EH (cell line): ENCODE measurements around the gene BCAS4.
"Not testable (repeated sequence)": the region's sequence is repeated elsewhere in the genome, so short reads cannot be mapped to it uniquely, and the experiment has no call there.

Experiments used
- DNase-seq: peaks from one replicate; pipeline ENCODE4 v3.0.0-alpha.2; 2015; ENCODE audit warnings: low read depth

The BCAS4 gene

DNA sequence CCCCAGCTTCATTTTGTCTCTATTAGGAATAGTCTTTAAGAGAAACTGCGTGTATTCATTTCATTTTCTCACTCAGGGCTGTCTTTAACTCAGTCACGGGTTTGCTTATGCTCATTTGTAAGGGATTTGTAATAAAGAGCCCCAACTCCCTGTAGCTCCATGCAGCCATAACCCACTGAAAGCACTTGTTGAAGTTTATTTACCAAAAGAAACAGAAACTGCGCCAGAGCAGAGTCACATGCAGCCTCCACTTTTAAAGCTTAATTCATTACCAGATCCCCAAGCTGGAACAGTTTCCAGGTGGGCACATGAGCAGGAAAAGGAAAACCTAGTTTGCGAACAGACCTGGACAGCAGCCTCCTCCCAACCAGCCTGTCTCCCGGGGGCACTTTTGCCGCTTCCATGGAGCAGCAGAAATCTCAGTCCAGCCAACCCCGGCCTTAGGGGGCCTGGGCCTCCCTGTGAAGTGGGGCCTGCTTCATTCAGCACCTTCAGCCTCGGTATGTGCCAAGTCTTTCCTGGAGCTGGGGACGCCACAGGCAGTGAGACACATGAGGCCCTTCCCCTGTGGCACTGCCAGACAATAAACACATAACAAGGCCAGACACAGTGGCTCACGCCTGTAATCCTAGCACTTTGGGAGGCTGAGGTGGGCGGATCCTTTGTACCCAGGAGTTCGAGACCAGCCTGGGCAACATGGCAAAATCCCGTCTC, 4.5 kb downstream of the BCAS4 start:
- no peak for DNase-seq

- no peak for DNase-seq
Measured at GRCh38 chr20:50799890-50800550, 5.2 kb downstream of the BCAS4 start.

DNA sequence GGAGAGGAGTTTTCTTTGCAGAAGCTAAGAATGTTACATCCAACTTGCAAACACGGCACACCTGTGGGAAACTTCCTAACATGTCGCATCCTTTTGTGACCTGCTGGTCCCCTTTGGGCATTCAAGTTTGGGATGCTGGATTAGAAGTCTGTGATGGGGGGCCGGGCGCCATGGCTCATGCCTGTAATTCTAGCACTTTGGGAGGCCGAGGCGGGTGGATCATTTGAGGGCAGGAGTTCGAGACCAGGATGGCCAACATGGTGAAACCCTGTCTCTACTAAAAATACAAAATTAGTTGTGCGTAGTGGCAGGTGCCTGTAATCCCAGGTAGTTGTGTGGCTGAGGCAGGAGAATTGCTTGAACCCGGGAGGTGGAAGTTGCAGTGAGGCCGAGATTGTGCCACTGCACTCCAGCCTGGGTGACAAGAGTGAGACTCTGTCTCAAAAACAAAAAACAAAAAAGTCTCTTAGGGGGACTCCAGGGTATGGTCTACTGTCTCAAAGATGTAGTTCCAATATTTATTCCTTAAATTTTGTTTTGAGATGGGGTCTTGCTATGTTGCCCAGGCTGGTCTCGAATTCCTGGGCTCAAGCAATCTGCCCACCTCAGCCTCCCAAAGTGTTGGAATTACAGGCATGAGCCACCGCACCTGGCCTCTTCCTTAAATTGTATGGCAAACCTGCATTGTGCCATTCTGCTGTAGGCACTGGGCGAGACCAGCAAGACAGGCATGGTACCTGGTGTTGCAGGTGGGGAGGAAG, 6.3 kb downstream of the BCAS4 start:
- not testable (repeated sequence) for DNase-seq

DNA sequence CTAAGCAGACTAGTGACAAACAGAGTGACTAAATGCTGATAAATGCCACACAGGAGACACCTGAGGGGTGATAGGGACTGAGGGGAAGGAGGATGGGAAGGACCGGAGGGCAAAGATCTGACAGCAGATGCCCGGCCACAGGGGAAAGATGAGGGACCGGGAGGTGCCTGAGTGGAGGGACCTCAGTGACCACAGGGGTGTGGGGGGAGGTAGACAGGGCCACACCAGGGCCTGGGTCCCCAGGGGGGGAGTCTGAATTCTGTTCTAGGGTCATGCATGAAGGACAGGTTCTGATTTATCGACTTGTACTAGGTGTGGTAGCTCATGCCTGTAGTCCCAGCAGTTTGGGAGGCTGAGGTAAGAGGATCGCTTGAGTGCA, 6.9 kb downstream of the BCAS4 start:
- no peak for DNase-seq

DNA sequence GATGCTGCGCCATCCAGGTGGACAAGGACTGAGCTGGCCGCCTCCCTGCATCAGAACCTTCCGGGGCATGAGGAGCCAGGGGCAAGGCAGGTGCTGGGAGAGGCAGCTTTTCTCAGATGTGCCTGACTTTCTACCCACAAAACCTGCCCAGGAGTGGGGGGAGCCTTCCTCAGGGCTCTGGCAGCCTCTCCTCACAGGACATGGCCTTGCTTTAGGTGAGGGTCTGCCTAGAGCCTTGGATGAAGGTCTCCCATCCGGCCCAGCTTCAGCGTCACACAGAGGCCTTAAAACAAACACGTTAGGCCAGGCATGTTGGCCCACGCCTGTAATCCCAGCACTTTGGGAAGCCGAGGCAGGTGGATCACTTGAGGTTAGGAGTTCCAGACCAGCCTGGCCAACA, 7.4 kb downstream of the BCAS4 start:
- DNase-seq, result no peak

DNA sequence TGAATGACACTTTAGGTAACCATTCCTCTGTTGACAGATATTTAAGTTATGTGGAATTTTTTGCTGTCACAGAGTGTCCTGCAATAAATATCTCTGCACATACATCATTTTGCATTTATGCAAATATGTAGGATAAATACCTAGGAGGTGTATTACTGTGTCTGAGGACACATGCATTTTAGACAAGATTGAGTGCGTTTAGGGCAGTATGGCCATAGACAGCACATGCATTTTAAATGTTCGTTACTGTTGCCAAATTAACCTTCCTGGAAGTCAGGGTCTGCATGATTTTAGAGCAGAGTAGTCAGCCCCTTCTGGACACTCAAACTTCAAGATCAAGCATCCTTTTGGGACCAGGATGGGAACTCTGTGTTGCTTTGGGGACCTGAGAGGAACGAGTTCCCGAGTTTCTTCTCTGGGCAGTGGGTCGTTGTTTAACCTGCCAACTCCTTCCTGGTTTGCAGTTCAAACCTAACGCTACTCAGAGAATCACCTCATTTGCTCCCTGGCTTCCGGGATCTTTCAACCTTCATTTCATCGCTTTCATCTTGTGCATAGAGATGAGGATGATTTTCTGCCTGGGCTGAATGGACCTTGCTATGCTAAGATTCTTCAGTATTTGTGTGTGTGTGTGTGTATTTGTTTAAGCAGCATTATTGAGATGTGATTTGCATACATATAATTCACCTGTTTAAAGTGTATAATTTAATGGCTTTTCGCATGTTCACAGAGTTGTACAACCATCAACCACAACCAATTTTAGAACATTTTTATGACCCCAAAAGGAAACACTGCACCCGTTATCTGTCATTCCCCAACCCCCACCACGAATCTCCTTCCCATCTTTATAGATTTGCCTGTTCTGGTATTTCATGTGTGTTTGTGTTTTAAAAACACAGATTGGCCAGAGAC, 9.8 kb downstream of the BCAS4 start:
- DNase-seq, result no peak

DNA sequence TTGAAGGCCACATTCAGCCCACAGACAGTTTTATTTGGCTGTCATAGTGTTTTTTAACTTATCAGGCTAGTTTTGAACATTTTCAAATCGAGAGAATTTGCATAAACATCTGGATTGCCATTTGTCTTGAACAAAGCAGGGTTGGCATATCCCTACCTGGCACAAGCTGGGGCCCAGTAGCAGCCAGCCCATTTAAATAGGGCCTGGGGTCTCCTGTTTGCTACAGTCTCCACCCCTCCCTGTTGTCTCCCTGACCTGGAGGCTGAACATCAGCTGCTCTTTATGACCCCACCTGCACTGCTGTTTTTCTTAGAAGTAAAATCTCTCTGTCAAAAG, 10.5 kb downstream of the BCAS4 start:
- DNase-seq, result no peak

DNA sequence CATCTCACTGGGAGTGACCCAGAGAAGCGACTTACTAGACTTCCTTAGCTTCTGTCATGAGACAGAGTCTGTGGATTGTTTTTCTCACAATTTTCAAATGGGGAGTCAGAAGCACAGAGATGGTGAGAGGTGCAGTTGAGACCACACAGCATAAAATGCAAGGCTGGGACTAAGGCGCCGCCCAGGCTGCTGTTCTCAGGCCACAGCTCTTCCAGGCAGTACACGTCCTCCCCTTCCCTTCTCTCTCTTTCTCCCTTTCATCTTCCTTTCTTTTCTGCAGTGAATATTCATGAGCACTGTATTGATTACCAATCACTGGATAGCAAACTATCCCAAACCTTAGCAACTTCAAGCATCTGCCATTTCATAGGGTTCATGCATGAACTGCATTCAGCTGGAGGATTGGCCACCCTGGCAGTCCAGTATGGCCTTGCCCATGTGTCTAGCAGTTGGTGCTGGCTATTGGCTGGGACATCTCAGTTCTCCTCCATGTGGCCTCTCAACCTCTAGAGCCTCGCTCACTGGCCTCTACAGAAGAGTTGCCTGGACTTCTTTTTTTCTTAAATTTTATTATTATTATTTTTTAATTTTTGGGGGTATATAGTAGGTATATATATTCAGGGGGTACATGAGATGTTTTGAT, 11.4 kb downstream of the BCAS4 start:
- no peak for DNase-seq

DNA sequence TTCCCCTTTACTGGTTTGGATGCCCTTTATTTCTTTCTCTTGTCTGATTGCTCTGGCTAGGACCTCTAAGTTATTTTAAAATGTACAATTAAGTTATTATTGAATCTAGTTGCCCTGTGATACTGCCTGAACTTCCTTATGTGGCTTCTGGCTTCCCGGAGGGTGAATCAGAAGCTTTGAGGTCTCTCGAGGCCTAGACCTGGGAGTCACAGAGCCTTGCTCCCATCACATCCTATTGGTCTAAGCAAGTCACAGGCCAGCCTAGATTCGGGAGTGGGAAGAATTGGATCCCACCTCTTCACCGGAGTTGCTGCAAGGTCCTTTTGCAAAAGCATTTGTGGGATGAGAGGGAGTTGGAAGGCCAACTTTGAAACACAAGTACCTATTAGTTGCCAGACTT, 15.2 kb downstream of the BCAS4 start:
- no peak for DNase-seq

DNA sequence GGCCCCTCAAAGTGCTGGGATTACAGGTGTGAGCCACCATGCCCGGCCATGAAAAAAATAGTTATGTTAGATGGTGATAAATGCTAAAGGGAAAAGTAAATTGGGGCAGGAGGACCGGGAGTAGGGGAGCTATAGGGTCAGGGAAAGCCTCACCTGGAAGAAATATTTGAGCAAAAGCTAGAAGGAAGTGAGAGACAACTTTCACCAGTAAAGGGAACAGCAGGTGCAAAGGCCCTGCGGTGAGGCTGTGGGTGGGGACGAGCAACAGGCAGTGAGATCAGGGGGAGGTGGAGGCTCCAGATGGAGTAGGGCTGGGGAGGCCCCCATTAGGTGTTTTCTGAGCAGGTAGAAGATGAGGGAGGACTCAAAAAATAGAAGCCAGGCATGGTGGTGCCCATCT, 16.0 kb downstream of the BCAS4 start:
- DNase-seq, result no peak

GRCh38 chr20:50813101-50813643, 18.3 kb downstream of the BCAS4 start:
- DNase-seq, result no peak

- DNase-seq, result no peak
Measured at GRCh38 chr20:50813801-50814200, 18.9 kb downstream of the BCAS4 start.

DNA sequence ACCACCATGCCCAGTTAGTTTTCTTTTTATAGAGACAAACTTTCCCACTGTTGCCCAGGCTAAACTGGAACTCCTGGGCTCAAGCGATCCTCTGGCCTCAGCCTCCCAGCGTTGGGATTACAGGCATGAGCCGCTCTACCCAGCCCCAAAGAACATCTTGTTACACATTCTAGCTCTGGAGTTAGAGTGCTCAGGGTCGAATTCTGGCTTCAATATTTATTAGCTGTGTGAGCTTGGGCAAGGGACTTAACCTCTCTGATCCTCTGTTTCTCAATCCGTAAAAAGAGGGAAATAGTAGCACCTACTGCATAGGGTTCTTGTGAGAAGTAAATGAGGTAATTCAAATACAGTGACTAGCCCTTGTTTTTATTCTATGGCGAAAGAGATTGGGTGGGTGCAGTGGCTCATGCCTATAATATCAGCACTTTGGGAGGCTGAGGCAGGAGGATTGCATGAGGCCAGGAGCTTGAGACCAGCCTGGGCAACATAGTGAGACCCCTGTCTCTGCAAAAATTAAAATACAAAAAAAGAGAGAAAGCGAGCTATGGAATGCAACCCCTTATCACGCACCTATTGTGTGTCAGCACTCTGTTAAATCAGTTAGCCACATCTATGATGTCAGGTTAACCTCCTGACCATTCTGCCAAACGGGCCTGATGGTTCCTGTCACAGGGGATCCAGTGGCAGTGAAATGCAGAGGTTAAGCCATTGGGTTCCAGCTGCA, 19.7 kb downstream of the BCAS4 start:
- DNase-seq, result no peak

GRCh38 chr20:50815162-50815989, 20.5 kb downstream of the BCAS4 start:
- DNase-seq, result peak; percentile 82

GRCh38 chr20:50817776-50818172, 22.9 kb downstream of the BCAS4 start:
- DNase-seq, result no peak

DNA sequence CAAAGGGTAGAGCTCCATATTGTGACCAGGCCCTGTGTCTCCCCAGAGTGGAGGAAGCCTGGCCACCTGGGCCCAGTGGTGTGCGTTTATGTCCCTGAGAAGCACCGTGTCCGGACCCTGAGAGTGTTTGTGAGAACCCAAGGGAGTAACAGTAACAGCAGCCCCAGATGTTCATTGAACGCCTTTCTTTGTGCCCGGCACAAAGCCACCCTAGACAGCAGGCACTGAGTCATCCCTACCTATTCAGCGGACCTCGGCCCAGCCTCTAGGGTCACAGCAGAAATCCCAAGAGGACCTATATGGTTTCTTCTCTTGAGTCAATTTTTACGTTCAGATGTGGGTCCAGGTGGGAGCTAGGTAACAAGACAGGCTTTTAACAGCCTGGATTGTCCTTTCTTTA, 24.5 kb downstream of the BCAS4 start:
- DNase-seq, result no peak

GRCh38 chr20:50820515-50821256, 25.8 kb downstream of the BCAS4 start:
- no peak for DNase-seq

- no peak for DNase-seq
Measured at GRCh38 chr20:50821257-50821921, 26.5 kb downstream of the BCAS4 start.

DNA sequence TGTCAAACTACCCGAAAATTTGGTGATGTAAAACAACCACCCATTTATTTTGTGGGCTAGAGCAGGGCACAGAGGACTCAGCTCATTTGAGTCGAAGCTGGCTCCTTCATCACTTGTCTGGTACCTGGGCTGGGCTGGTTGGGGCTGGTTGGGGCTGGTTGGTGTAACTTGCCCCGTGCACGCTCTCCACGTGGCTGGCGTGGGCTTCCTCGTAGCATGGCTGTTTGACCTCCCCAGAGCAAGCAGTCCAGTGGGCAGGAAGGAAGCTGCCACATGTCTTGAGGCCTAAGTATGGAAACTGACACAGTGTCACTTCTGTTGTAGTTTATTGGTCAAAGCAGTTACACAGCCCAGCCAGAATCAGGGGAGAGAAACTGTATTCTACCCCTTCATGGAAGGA, 27.1 kb downstream of the BCAS4 start:
- DNase-seq, result no peak
